ENCODE data around the gene FAM53A. TPM values are rescaled to one million over a fixed set of nuclear protein-coding genes. Genes with fewer than 3 reads are reported as not detected.

FAM53A gene
- total and polyA plus RNA-seq, 2 experiments from 2014 or later, result 7.1 to 11.8 TPM

DNA sequence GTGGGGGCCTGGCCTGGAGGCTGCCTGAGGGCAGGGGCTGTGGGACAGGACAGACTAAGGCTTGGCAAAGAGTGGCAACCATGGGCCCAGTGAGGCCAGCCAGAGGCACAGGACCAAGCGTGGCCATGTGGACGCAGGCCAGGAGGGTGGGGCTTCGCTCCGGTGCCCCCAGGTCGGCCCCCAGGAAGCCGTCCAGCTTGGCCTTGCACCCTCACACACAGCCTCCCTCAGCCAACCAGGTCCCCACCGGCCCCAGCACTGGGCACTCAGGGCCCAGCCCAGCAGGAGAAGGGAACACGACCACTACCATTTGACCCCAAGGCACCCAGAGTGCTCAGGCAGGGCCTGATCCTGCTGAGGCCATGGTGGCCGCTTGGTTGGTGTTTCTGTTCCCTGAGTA lies 57.2 kb downstream of the FAM53A start:
- no peak for DNase-seq (ENCODE audit: low read depth in 1 of 2, low spot score in 1 of 2)
- Histone ChIP-seq H3K36me3 (no peaks in the 10 kb centered on the region), H3K9me3 (ENCODE audit: low read depth) (no peaks in the 10 kb centered on the region), H3K27me3 (no peaks in the 10 kb centered on the region), H3K4me1 (ENCODE audit: low read depth) (no peaks in the 10 kb centered on the region), H3K4me3 (no peak overlapping the region), H3K27ac (no peak overlapping the region)
- TF ChIP-seq, protein P1, sequence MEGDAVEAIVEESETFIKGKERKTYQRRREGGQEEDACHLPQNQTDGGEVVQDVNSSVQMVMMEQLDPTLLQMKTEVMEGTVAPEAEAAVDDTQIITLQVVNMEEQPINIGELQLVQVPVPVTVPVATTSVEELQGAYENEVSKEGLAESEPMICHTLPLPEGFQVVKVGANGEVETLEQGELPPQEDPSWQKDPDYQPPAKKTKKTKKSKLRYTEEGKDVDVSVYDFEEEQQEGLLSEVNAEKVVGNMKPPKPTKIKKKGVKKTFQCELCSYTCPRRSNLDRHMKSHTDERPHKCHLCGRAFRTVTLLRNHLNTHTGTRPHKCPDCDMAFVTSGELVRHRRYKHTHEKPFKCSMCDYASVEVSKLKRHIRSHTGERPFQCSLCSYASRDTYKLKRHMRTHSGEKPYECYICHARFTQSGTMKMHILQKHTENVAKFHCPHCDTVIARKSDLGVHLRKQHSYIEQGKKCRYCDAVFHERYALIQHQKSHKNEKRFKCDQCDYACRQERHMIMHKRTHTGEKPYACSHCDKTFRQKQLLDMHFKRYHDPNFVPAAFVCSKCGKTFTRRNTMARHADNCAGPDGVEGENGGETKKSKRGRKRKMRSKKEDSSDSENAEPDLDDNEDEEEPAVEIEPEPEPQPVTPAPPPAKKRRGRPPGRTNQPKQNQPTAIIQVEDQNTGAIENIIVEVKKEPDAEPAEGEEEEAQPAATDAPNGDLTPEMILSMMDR (IDR thresholded peaks at IDR 0.05; ENCODE audit: low read depth, low read length), result no peak

- H3K36me3 ChIP-seq, result no peaks in the 10 kb centered on the region
- no peaks in the 10 kb centered on the region for H3K27me3 ChIP-seq
- no peak for DNase-seq (ENCODE audit: low read depth in 1 of 2, low spot score in 1 of 2)
- TF ChIP-seq, protein P1 (IDR thresholded peaks at IDR 0.05; ENCODE audit: low read depth, low read length), result no peak
- H3K4me3 ChIP-seq, result no peak overlapping the region
- H3K27ac ChIP-seq, result no peak overlapping the region
- no peaks in the 10 kb centered on the region for H3K9me3 ChIP-seq (ENCODE audit: low read depth)
- no peaks in the 10 kb centered on the region for H3K4me1 ChIP-seq (ENCODE audit: low read depth)
Observed at GRCh38 chr4:1626151-1626550, 58.0 kb downstream of the FAM53A start.

DNA sequence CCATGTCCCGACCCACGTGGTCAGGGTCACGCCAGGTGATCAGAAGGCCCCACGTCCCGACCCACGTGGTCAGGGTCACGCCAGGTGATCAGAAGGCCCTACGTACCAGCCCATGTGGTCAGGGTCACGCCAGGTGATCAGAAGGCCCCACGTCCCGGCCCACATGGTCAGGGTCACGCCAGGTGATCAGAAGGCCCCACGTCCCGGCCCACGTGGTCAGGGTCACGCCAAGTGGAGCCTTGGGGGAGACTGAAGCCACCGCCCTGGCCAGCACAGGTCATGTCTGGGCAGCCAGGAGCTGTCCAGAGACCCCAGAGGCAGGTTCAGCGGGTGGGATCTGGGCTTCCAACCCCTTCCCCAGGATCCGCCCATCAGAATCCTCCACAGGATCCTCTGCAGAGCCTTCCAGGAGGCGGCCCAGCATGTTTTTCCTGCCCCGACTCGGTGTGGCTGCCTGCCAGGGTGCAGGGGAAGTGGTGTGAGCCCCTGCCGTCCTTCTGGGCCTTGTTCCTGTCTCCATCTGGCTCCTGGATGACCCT lies 58.4 kb downstream of the FAM53A start:
- no peak for DNase-seq (ENCODE audit: low read depth in 1 of 2, low spot score in 1 of 2)
- Histone ChIP-seq H3K4me1 (ENCODE audit: low read depth) (no peaks in the 10 kb centered on the region), H3K36me3 (no peaks in the 10 kb centered on the region), H3K27me3 (no peaks in the 10 kb centered on the region), H3K4me3 (no peak overlapping the region), H3K9me3 (ENCODE audit: low read depth) (no peaks in the 10 kb centered on the region), H3K27ac (no peak overlapping the region)
- TF ChIP-seq, protein P1 (IDR thresholded peaks at IDR 0.05; ENCODE audit: low read depth, low read length), result no peak

- no peak for DNase-seq (ENCODE audit: low read depth in 1 of 2, low spot score in 1 of 2)
- TF ChIP-seq, protein P1 (IDR thresholded peaks at IDR 0.05; ENCODE audit: low read depth, low read length), result no peak
Observed at GRCh38 chr4:1624519-1624910, 59.6 kb downstream of the FAM53A start.

GRCh38 chr4:1623821-1624518 lies 60.1 kb downstream of the FAM53A start:
- no peak for DNase-seq (ENCODE audit: low read depth in 1 of 2, low spot score in 1 of 2)
- TF ChIP-seq, protein P1 (IDR thresholded peaks at IDR 0.05; ENCODE audit: low read depth, low read length), result no peak
- Histone ChIP-seq H3K4me1 (ENCODE audit: low read depth) (no peaks in the 10 kb centered on the region), H3K36me3 (no peaks in the 10 kb centered on the region), H3K4me3 (no peak overlapping the region), H3K27me3 (no peaks in the 10 kb centered on the region), H3K9me3 (ENCODE audit: low read depth) (no peaks in the 10 kb centered on the region), H3K27ac (no peak overlapping the region)

More at GRCh38 chr4:1624519-1624910, 59.6 kb downstream of the FAM53A start:
- H3K27me3 ChIP-seq, result no peaks in the 10 kb centered on the region
- H3K27ac ChIP-seq, result no peak overlapping the region
- H3K9me3 ChIP-seq (ENCODE audit: low read depth), result no peaks in the 10 kb centered on the region
- H3K4me3 ChIP-seq, result no peak overlapping the region
- H3K4me1 ChIP-seq (ENCODE audit: low read depth), result no peaks in the 10 kb centered on the region
- no peaks in the 10 kb centered on the region for H3K36me3 ChIP-seq
